HEK293 (cell line): Measurements from ENCODE around the gene PHLDB2.

Experiments used
- MZF1 ChIP-seq: fragments of 450-650 bp; formaldehyde crosslinking; IDR thresholded peaks from 2 replicates; pipeline ENCODE4 v1.5.1; 2017; ENCODE audit warnings: missing biosample characterization, missing genetic modification characterization, borderline replicate concordance
- TF ChIP-seq, protein P1 (sequence below): fragments of 450-650 bp; formaldehyde crosslinking; IDR thresholded peaks from 2 replicates; pipeline ENCODE4 v1.5.1; 2016; ENCODE audit warnings: missing biosample characterization, missing genetic modification characterization

DNA sequence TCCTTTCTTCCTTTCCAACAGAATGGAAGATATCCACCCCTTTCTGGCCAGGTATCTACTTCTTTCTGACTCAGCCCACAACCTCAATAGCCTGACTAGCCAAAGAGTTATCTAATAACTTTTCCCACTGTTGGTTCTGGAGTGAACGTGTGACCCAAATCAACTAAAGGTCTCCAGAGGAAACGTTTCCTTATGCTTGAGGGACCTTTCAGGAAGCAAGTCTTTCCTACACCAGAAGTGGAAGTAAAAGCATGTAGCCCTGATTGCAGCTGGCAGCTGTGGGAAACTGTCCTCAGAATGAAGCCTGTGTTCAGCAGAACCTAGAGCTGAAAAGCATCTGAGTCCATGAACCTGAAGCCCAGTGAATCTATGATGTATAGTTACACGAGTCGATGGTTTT lies 34.7 kb upstream of the PHLDB2 start:
- TF ChIP-seq, protein P1, sequence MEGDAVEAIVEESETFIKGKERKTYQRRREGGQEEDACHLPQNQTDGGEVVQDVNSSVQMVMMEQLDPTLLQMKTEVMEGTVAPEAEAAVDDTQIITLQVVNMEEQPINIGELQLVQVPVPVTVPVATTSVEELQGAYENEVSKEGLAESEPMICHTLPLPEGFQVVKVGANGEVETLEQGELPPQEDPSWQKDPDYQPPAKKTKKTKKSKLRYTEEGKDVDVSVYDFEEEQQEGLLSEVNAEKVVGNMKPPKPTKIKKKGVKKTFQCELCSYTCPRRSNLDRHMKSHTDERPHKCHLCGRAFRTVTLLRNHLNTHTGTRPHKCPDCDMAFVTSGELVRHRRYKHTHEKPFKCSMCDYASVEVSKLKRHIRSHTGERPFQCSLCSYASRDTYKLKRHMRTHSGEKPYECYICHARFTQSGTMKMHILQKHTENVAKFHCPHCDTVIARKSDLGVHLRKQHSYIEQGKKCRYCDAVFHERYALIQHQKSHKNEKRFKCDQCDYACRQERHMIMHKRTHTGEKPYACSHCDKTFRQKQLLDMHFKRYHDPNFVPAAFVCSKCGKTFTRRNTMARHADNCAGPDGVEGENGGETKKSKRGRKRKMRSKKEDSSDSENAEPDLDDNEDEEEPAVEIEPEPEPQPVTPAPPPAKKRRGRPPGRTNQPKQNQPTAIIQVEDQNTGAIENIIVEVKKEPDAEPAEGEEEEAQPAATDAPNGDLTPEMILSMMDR (tag by site-specific recombination): no peak
- no peak for TF ChIP-seq MZF1 (tag by site-specific recombination)
